SK-N-SH (cell line): ENCODE data around the gene FRY. TPM values are rescaled to one million over a fixed set of nuclear protein-coding genes. Genes with fewer than 3 reads are reported as not detected.

Source experiments
- FOSL2 ChIP-seq: IDR thresholded peaks from 2 replicates; pipeline ENCODE4 v1.4.0; 2012; ENCODE audit warnings: low read depth, mild to moderate bottlenecking, moderate library complexity, borderline replicate concordance
- polyA plus RNA-seq, 3 experiments: library from polyadenylated mRNA; depleted of rRNA; stranded (reverse); fragments of >200 nt; gene quantifications; 2 replicates each; pipeline ENCODE4 v1.2.3, GENCODE V29; 2012
- TF ChIP-seq, protein P1 (sequence below): IDR thresholded peaks from 2 replicates; pipeline ENCODE4 v1.4.0; 2012; ENCODE audit warnings: low read depth, borderline replicate concordance

FRY gene
- polyA plus RNA-seq, 1 of the 3 experiments (the other 2 are of a cell fraction) = 1.4 TPM

DNA sequence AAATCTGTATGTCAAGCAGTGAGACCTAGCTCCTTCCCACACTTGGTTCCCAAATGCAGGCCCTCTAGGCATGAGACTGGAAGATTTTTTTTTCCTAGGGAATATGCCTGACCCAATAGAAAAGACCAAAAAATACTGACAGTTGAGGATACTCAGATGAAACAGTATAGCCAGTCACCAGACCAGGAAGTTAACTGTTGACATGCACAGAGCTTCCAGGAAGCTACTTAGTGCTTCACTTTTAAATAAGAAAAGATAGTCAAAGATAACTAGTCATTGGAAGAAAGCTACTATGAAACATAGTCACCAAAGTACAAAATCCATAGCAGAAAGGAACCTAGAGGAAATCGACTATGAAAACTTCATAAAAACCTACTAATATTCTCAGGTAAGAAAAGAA is 316.1 kb downstream of the FRY start (continued):
- TF ChIP-seq FOSL2 = no peak
- TF ChIP-seq, protein P1, sequence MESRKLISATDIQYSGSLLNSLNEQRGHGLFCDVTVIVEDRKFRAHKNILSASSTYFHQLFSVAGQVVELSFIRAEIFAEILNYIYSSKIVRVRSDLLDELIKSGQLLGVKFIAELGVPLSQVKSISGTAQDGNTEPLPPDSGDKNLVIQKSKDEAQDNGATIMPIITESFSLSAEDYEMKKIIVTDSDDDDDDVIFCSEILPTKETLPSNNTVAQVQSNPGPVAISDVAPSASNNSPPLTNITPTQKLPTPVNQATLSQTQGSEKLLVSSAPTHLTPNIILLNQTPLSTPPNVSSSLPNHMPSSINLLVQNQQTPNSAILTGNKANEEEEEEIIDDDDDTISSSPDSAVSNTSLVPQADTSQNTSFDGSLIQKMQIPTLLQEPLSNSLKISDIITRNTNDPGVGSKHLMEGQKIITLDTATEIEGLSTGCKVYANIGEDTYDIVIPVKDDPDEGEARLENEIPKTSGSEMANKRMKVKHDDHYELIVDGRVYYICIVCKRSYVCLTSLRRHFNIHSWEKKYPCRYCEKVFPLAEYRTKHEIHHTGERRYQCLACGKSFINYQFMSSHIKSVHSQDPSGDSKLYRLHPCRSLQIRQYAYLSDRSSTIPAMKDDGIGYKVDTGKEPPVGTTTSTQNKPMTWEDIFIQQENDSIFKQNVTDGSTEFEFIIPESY = no peak
